Stimulated activated CD4-positive, alpha-beta T cell treated with anti-CD3 and anti-CD28 coated beads, Interleukin-12 subunit alpha, Interleukin-12 subunit beta, amount 100 ng/mL, for 4 hours (primary cell): ENCODE data around the gene ZRANB1.

Source experiments
- DNase-seq: peaks from one replicate; pipeline ENCODE4 v3.0.0-alpha.2; 2020

ZRANB1 gene

DNA sequence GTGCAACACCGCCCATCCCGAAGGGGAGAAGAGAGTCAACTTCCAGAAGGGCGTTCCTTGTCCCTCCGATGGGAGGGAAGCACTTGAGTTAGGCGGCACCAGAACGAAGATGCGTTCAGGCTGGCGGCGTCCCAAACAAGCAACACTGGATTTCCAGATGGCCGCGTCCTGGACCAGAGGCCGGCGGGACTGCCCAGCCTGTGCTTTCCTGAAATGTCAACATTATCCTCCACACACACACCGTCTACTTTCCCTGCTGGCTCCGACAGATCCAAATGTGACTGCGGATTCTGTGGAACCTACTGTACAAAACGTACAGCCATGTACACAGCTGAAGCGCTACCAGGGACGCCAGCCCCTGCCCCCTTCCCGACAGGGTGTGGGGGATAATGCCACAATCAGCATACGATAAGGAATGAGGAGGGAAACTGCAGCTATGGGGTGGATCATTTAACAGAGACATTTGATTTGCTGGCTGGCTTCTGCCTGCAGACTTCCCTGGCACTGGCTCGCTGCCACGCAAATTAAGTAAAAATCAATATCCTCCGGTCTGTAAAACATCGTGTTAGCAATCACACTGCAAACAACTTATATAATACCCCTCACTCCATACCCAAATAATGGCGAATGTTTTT, 82.1 kb downstream of the ZRANB1 start:
- no peak for DNase-seq

DNA sequence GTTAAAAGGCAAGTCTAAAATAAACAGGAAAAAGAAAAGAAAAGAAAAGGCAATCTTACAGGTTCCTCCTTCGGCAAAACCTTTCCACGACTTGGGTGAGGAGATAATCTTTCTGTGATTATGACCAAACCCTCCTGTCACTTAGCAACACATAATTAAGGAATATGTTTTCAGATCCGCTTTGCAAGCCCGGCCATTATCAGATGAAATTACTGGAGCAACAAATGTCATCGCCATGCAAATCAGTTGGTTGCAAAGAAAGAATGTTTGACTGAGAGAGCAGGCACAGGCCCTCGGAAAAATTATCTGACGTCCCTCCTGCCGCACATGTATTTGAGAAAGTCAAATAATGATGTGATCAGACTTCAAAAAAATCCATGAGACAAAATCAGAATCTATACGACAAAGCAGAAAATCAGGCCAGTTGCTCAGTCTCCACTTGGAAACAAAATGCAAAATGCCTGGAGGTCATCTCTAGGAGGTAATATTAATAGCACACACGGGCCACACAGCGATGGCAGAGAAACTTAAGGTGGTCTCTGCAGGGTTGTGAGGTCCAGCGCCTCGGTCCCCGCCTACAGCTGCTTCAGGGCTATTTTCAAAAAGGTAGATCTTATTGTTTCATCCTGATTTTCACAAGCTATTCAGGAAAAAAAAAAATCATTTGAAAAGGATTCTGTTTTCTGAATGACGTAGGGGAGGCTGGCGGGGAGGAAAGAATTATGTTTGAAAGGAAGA, 82.7 kb downstream of the ZRANB1 start:
- no peak for DNase-seq

DNA sequence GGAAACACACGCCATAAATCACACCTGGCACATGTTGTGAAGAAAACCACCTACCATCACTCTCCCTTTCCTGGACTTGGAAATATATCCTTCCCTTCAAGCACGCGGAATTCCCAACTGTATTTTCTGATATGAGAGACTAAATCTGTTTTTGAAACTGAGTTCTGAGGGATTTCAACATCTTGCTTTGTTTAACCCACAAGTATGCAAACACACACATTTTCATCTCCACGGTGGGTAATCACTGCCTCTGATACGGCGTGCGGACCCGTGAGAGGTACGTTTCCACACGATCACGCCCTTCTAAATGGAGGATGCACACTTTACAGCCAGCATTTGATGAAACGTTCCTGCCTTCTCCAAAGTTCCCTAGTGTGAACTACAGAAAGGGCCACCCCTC, 83.4 kb downstream of the ZRANB1 start:
- DNase-seq = no peak

DNA sequence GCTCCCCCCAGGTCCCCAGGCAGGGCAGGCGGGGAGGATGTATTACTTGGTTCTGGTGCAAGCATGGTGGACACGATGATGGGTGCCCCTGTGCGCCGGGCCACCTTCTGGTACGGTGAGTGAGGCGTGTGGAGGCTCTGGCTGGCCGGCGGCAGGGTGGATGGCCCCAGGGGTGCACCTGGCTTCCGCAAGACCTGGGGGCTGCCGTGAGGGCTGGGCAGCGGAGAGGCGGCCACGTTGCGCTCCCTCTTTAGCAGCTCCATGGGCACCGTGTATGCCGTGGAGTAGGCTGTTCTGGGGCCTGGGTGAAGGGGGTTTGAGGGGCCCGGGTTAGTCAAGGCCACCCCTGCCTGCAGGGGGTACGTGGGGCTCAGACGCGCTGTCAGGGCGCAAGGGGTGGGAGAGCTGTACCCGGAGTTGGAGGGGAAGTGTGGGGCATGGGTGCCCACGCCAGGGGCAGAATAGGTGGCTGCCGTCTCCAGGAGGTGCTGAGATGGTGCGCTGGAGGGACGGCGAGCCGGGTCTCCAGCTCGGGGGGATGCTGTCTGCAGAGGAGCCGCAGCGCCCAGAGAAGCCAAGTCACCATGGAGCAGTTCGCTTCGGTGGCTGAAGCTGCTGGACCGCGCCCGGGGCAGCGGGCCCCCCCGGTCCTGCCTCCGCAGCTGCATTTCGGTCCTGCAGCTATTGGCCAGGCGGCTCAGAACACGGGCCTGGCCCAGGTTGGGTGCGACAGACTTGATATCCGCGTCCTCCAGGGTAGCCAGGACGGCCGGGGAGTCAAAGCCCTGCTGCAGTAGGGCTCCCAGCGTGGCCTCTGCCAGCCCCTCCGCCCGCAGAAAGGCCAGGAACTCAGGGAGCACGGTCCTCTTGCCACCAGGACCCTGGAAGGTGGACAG, 84.4 kb downstream of the ZRANB1 start:
- no peak for DNase-seq

DNA sequence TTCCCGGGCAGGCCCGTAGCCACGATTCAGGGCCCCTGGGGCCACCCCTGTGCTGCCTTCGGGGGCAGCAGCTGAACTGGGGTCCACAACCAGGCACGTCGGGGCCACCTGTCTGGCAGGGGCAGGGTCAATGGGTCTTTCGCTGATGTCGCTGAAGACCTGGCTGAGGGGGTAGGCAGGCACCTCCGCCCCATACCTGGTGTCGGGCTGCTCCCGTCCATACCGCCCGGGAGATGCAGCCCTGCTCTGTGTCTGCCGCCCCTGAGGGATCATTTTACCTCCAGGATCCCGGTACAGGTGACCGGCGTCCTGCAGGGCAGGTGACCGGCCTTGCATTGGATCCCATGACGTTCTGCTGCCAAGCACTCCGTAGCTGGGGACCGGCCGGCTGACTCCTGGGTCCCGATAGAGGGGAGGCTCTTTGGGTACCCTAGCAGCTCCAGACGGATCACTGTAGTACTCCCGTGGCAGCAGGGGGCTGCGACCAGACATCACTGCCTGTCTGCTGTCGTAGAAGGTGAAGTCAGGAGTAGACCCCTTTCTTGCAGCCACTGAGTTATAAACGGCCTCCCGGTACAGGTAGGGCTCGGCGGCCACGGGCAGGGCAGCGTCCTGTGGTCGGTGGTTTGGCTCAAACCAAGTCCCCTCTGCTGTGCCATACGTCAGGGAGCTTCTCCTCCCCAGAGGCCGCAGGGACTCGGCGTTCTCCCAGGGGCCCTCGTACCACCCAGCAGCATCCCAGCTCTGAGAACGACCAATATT, 85.2 kb downstream of the ZRANB1 start:
- no peak for DNase-seq

DNA sequence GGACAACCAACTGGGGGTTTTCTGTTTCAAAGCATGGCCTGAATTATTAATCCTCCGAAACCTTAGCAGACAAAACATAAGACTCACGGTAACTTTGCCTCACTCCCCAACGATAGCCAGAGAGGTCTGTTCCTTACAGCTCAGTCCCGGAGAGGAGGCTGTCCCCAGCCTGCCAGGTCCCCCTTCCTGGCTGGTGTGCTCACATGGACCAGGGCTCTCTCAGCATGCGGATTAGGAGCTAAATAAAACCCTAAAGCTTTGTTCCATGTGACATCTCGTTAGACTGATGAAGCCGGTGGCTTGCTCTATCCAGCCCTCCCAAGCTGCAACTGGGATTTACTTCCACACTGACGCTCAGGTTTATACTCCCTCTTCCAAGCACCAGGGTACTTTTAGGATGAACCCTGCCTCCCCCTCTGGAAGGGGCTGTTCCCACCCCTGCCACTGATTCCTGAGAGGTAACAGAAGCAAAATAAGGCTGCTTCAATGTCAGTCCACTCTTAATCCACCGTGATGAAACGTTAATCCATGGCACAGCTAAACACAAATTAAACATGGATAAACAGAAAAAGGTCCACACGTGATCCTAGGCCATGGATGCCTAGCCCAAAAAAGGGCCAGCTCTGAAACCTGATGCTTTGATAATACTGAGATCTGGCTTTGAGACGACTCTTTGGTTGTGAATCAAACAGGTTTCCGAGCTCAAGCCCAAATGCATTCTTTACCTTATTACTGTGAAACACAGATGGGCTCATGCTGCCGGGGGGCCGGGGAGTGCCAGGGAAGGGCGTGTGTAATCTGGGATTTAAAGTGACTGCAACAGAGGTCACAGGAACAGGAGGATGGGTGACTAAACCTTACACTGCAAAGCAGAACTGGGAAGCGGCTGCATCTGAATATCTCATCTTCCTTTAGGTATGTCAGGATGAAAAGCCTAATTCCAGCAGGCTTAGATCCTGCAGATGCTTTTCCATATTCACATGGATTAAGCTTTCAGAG, 86.2 kb downstream of the ZRANB1 start:
- DNase-seq = no peak

DNA sequence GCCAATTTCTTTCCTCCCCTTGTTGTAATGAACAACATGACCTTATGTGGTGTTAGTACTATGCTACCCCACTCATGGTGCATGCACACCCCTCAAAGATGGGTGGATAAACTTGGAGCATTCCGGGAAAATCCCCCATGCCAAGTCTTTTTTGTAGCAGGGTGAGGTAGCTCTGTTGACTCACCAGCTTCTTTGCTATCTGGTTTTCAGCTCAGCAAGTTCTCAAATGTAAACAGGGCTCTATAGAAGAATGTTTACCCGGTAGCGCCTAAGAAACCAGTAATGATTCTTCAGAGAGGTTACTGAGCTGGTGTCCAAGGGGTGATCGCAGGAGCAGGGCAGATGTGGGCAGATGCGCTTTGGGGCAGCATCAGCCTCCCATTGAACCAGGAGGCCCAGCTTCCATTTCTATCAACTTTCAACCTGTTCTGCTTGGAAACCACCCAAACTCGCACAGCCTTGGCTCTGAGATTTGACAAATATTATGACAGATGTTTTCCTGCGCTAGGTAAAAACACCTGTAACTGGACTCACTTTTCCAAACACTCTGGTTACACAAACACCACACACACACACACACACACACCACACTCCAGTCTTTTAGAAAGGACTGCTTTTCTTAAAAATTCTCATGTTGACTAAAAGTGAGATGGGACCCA, 87.8 kb downstream of the ZRANB1 start:
- no peak for DNase-seq

DNA sequence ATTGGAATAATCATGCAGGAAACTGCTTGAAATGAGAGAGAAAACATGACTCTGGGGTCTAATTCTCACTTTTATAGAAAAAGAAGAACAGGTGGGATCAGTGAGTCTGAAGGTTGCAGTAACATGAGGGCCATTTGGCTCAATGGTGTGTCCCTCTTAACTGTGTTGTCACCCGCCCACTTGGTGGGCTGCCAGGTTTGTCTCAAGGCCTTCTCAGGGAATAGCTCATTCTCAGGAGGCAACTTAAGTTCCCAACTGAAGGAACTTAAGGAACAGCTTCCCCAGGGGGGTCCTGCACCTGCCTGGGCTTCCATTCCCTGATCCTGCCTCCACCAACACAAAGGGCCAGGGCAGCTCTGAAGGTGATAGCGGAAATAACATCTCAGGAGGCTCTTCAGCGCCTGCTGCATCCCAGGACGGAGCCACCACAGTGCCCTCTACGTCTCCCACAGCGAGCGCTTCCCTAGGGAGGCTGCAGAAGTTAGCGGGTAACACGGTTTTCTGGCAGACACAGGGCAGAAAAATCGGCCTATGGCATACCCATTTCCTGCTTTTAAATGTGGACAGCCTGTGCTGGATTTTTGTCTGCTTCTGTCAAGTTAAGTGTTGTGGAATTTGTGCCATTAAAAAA, 88.8 kb downstream of the ZRANB1 start:
- DNase-seq = no peak

DNA sequence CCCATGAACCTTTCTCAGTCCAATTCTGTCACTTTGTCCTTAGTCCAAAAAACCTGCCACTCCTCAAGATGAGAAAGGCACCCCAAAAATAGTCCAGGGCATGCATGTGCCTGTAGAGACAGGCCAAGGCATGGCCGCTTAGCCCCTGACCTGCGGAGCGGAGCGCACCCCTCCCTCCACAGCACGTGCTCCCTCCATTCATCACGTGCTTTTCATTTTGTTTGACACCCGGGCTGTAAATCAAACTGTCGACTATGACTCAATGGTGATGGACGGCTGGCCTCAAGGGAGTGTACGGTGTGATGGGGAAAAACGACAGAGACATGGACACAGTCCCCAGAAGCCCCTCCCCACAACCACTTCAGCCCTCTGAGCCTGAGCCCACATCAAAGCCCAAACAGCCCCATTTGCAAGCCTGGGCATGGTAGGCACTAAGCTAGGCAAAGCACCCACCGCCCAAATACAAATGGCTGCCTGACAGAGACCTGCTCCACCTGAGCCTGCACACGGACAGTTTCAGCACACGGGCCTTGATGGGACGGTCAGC, 90.6 kb downstream of the ZRANB1 start:
- DNase-seq = no peak

DNA sequence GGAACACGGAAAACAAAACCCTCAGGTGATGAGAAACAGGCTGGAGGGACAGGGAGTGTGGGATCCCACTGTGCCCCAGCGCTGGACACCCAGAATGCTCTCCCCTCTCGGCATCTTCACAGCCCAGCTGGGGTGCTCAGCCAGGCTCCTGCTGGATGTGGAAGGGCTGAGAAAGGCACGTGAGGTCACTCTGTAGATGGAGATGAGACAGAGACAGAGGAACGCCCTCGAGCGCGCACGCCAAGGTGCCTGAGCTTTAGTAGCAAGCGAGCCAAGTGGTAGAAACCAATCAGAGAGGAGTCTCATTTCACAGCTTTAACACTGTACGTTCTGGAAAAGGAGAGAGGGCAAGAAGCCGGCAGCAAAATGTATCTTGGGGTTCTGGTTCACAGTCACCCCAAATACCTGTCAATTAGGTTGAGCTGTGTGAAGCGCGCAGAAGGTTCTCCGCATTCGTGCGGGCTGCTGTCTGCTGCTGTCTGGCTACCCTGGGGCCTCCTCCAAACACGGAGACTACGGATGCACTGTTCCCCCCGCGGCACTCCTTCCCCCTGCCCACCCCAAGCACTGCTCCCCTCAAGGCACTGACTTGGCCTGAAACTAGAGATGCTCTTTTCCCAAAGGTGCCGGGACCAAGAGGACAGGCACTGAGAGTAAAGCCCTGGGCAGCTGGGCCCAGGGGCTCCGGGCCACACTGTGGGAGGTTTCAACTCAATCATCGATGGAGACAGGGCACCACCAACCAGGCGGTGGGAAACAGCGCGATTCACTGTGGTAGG, 91.4 kb downstream of the ZRANB1 start:
- DNase-seq = no peak

DNA sequence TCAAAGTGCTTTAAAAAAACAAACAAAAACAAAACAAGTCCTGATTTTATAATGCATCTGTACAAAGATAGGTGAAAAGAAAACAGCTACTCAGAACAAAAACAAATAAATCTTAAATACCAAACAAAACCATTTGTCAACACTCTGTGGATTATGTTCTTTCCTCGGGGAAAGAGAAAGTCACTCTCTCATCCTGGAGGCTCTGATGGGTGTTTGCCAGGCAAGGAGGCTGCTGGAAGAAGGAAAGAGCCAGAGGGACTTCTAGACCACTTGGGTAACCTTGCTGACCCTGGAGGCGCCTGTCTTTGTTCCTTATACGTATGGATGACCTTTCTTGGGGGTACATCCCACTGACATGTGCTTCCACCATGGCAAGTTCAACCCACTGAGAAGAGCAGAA, 92.8 kb downstream of the ZRANB1 start:
- no peak for DNase-seq

DNA sequence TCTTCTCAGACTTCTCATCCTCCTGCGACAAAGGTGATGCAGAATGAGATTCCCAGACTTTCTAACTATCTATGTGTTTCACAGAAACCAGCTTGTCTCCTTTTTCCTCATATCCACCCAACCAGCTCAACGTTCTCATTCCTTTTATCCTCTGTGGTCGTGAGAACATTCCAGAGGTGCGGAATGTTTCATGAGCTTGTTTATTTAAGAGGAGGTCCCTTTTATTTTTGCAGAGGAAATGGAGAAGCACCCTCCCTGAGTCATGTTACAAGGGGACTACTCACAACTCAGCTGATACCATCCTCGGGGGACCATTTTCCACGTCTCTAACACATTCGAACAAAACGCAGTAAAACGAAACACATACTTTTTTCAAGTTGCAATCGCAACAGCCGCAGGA, 93.2 kb downstream of the ZRANB1 start:
- DNase-seq = no peak

DNA sequence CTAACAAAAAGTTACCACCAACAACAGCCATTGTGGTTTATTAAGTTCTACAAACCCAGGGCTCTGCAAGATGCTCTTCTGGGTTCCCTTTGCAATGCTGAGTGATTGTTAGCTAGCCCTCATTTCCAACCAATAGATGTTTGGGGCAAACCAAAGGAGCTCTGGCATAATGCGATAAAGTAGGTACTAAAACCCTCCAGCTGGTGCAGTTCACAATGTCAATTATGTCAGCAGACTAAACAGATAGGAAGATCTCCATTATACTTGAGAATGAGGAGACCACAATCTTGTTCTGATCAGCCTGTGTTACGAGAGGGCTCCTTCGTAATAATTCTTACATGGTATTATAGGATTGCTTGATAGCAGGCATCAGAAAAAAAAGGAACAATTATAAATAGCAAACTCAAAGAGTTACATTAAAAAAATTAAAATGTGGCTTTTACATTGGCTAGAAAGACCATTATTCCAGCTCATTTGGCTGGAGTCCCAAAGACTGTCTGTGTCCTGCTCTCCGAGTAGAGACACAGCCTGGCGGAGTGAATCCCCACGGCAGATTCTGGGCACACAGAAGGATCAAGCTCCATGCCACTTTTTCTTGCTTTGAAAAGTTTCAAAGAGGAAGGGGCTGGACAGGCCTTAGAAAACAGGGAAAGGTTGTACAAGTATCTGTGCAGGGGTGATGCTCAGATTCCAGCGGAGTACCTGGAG, 93.8 kb downstream of the ZRANB1 start:
- DNase-seq = no peak

DNA sequence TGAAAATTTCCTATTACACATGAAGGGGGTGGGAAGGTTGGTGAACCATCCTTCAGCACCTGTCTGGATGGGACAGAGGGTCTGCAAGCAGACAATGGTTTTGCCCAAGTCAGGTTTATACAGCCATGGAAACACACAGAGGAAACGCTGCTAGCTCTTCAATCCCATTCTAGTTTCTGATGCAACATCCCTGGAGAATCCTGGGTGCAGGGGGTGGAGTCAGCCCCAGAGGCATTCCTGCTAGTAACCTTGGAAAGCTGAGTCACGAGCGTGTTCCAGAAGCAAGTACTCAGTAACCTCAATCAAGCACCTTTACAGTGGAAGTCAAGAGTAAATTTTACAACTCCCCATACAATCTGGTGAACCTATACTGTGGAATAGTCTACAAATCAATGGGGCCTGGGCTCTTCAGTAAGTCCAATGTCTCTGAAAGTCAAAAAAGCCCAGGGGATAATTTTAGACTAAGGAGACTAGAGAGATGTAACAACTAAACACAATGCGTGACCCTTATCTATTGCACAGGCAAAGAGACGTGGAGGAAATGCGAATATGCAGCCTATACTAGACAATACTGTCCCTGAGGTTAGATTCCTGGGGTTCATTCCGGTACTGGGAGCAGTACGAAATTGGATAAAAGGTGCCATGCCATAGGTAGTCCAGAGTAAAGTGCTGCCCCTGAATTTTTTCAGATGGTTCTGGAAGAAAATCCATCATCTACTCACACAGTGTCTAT, 95.4 kb downstream of the ZRANB1 start:
- no peak for DNase-seq
